SK-N-SH (cell line): ENCODE measurements around the gene CNTD1. TPM values are rescaled to one million over a fixed set of nuclear protein-coding genes. Genes with fewer than 3 reads are reported as not detected.

Experiments
- CTCF ChIA-PET: fragments of 300-600, 350-600 bp; formaldehyde crosslinking; extraction: SDS; loops from one replicate; lab custom pipeline; 2021; lab: Yijun Ruan, JAX
- POLR2A ChIA-PET: fragments of 350-600 bp; sonication (Branson Sonifier 250); formaldehyde crosslinking; extraction: SDS; loops from one replicate; lab custom pipeline; 2020; ENCODE audit warnings: antibody characterized with exemption, inconsistent platforms; lab: Yijun Ruan, JAX
- DNase-seq: peaks from one replicate; pipeline ENCODE4 v3.0.0; 2012
- H2AFZ ChIP-seq: fragments of 200-600 bp; sonication (generic); 2 replicates; pipeline ENCODE4 v1.8.1; 2016; ENCODE audit warnings: antibody characterized with exemption, mild to moderate bottlenecking, low read depth
- H3F3A ChIP-seq: fragments of 200-600 bp; sonication (generic); replicated peaks from 2 replicates; pipeline ENCODE3; 2016; ENCODE audit warnings: antibody characterized with exemption, mild to moderate bottlenecking; ENCODE audit not compliant: insufficient read depth
- H3K27ac ChIP-seq, 2 experiments: fragments of 200-500 bp in 1 of 2; fragments of 200-600 bp in 1 of 2; sonication (Bioruptor generic) in 1 of 2; sonication (generic), shearing (Covaris generic) in 1 of 2; 2 replicates each; pipeline versions ENCODE4 v1.5.1 to v1.6.1; 2014 to 2016; ENCODE audit warnings: low read depth in 2 of 2, inconsistent platforms in 1 of 2, low read length in 1 of 2, mild to moderate bottlenecking in 1 of 2, mixed read lengths in 1 of 2
- H3K27me3 ChIP-seq: fragments of 200-600 bp; sonication (generic), shearing (Covaris generic); 2 replicates; pipeline ENCODE4 v1.6.1; 2016; ENCODE audit warnings: mixed run types; ENCODE audit not compliant: insufficient read depth
- H3K36me3 ChIP-seq, 2 experiments: fragments of 200-500 bp in 1 of 2; fragments of 200-600 bp in 1 of 2; sonication (Bioruptor generic) in 1 of 2; sonication (generic) in 1 of 2; replicated peaks in 1 of 2; 2 replicates each; pipeline versions ENCODE3 to v1.5.1; 2014 to 2016; ENCODE audit warnings: low read length in 1 of 2, mild to moderate bottlenecking in 1 of 2; ENCODE audit not compliant: insufficient read depth in 2 of 2, control insufficient read depth in 1 of 2
- H3K4me1 ChIP-seq, 2 experiments: fragments of 200-500 bp in 1 of 2; fragments of 200-600 bp in 1 of 2; sonication (Bioruptor generic) in 1 of 2; sonication (generic), shearing (Covaris generic) in 1 of 2; 2 replicates each; pipeline versions ENCODE4 v1.5.1 to v1.6.1; 2014 to 2016; ENCODE audit warnings: low read depth in 1 of 2, low read length in 1 of 2, mixed run types in 1 of 2; ENCODE audit not compliant: insufficient read depth in 2 of 2, control insufficient read depth in 1 of 2
- H3K4me2 ChIP-seq: fragments of 200-600 bp; sonication (generic), shearing (Covaris generic); 2 replicates; pipeline ENCODE4 v1.6.1; 2017; ENCODE audit warnings: mixed run types
- H3K4me3 ChIP-seq, 2 experiments: fragments of 200-500 bp in 1 of 2; fragments of 200-600 bp in 1 of 2; sonication (Bioruptor generic) in 1 of 2; sonication (generic), shearing (Covaris generic) in 1 of 2; 2 replicates each; pipeline versions ENCODE4 v1.5.1 to v1.8.1; 2014 to 2016; ENCODE audit warnings: low read depth in 2 of 2, inconsistent platforms in 1 of 2, low read length in 1 of 2, mild to moderate bottlenecking in 1 of 2, mixed read lengths in 1 of 2, moderate library complexity in 1 of 2
- H3K79me2 ChIP-seq: fragments of 200-600 bp; sonication (generic); 2 replicates; pipeline ENCODE4 v1.8.1; 2017; ENCODE audit warnings: mild to moderate bottlenecking; ENCODE audit not compliant: insufficient read depth
- H3K9ac ChIP-seq: fragments of 200-600 bp; sonication (generic); 2 replicates; pipeline ENCODE4 v1.6.1; 2017; ENCODE audit warnings: mixed run types
- H3K9me2 ChIP-seq: fragments of 200-600 bp; sonication (generic); 2 replicates; pipeline ENCODE4 v1.6.1; 2017; ENCODE audit warnings: mixed run types
- H3K9me3 ChIP-seq: fragments of 200-600 bp; sonication (generic); 2 replicates; pipeline ENCODE4 v1.6.1; 2017; ENCODE audit warnings: mixed run types, mild to moderate bottlenecking, moderate library complexity
- H4K20me1 ChIP-seq: fragments of 200-600 bp; sonication (generic); 2 replicates; pipeline ENCODE4 v1.6.1; 2017; ENCODE audit warnings: mild to moderate bottlenecking, mixed run types; ENCODE audit not compliant: insufficient read depth
- CHD2 ChIP-seq: fragments of 150-350 bp; IDR thresholded peaks from 2 replicates; pipeline ENCODE4 v1.6.1; 2018; ENCODE audit warnings: low read length; ENCODE audit not compliant: partially characterized antibody
- CTCF ChIP-seq: fragments of 200-600 bp; sonication (generic); IDR thresholded peaks from 2 replicates; pipeline ENCODE4 v1.6.1; 2017; ENCODE audit warnings: antibody characterized with exemption, mild to moderate bottlenecking, moderate library complexity
- ELF1 ChIP-seq: IDR thresholded peaks from 2 replicates; pipeline ENCODE4 v1.4.0; 2012
- EP300 ChIP-seq, 2 experiments: IDR thresholded peaks; 2 replicates each; pipeline versions ENCODE4 v1.4.0 to v1.6.1; 2012; ENCODE audit warnings: borderline replicate concordance in 1 of 2, low read depth in 1 of 2, low read length in 1 of 2
- EZH2phosphoT487 ChIP-seq: fragments of 200-600 bp; sonication (generic); IDR thresholded peaks from 2 replicates; pipeline ENCODE4 v1.6.1; 2017; ENCODE audit warnings: low read depth, mixed run types, mild to moderate bottlenecking, antibody characterized with exemption, moderate library complexity, borderline replicate concordance
- FOSL2 ChIP-seq: IDR thresholded peaks from 2 replicates; pipeline ENCODE4 v1.4.0; 2012; ENCODE audit warnings: low read depth, mild to moderate bottlenecking, moderate library complexity, borderline replicate concordance
- FOXJ3 ChIP-seq: sonication (generic); formaldehyde crosslinking; IDR thresholded peaks from 2 replicates; pipeline ENCODE4 v1.5.1; 2020; ENCODE audit warnings: mild to moderate bottlenecking, missing genetic modification reagents
- FOXM1 ChIP-seq: IDR thresholded peaks from 2 replicates; pipeline ENCODE4 v1.4.0; 2012; ENCODE audit warnings: low read depth, mild to moderate bottlenecking
- JUND ChIP-seq: IDR thresholded peaks from 2 replicates; pipeline ENCODE4 v1.4.0; 2012
- MXI1 ChIP-seq: IDR thresholded peaks from 2 replicates; pipeline ENCODE4 v1.6.1; 2012; ENCODE audit warnings: mild to moderate bottlenecking, low read depth, low read length, improper control_type of control experiment
- PBX3 ChIP-seq: IDR thresholded peaks from 2 replicates; pipeline ENCODE4; 2012
- POLR2AphosphoS5 ChIP-seq: IDR thresholded peaks from 2 replicates; pipeline ENCODE4 v1.6.1; 2012; ENCODE audit warnings: low read depth, low read length
- RAD21 ChIP-seq: IDR thresholded peaks from 2 replicates; pipeline ENCODE4 v1.6.1; 2012; ENCODE audit warnings: mild to moderate bottlenecking, low read length
- RFX5 ChIP-seq: IDR thresholded peaks from 2 replicates; pipeline ENCODE4 v1.6.1; 2012; ENCODE audit warnings: mild to moderate bottlenecking, improper control_type of control experiment, low read length
- SIN3A ChIP-seq: IDR thresholded peaks from 2 replicates; pipeline ENCODE4 v1.6.1; 2012; ENCODE audit warnings: low read depth, mild to moderate bottlenecking, low read length, moderate library complexity, borderline replicate concordance
- SMC3 ChIP-seq: IDR thresholded peaks from 2 replicates; pipeline ENCODE4 v1.6.1; 2012; ENCODE audit warnings: low read depth, low read length, improper control_type of control experiment
- TAF1 ChIP-seq: IDR thresholded peaks from 2 replicates; pipeline ENCODE4 v1.6.1; 2012; ENCODE audit warnings: low read depth, mild to moderate bottlenecking, low read length, moderate library complexity, borderline replicate concordance
- TCF12 ChIP-seq: IDR thresholded peaks from 2 replicates; pipeline ENCODE4 v1.4.0; 2012
- TEAD4 ChIP-seq: IDR thresholded peaks from 2 replicates; pipeline ENCODE4 v1.4.0; 2012; ENCODE audit warnings: mild to moderate bottlenecking, borderline replicate concordance; ENCODE audit not compliant: insufficient read depth
- USF1 ChIP-seq: IDR thresholded peaks from 2 replicates; pipeline ENCODE4 v1.4.0; 2012; ENCODE audit warnings: low read depth, borderline replicate concordance
- USF2 ChIP-seq: fragments of 150-350 bp; IDR thresholded peaks from 2 replicates; pipeline ENCODE4 v1.6.1; 2017; ENCODE audit warnings: antibody characterized with exemption, low read length, low read depth, borderline replicate concordance
- YY1 ChIP-seq: IDR thresholded peaks from 2 replicates; pipeline ENCODE4 v1.4.0; 2012; ENCODE audit warnings: low read depth, mild to moderate bottlenecking
- ZBTB33 ChIP-seq: IDR thresholded peaks from 2 replicates; pipeline ENCODE4 v1.4.0; 2012; ENCODE audit warnings: low read depth, borderline replicate concordance
- WGBS: methylation state at CpG from one replicate; pipeline ENCODE4 v1.1.6; 2017; ENCODE audit warnings: low lambda C conversion rate; 5-methylcytosine and 5-hydroxymethylcytosine counted together
- polyA plus RNA-seq, 3 experiments: library from polyadenylated mRNA; depleted of rRNA; stranded (reverse); fragments of >200 nt; gene quantifications; 2 replicates each; pipeline ENCODE4 v1.2.3, GENCODE V29; 2012

CNTD1 gene
- polyA plus RNA-seq, 1 of the 3 experiments (the other 2 are of a cell fraction) = not detected

- peak overlapping the region in 1 of 2 experiments; percentile 27; a peak in 1 of 4 replicates for H3K4me3 ChIP-seq
- peaks cover 55 to 67% of the 10 kb centered on the region in 2 experiments for H3K36me3 ChIP-seq
- no peak overlapping the region for H3K9ac ChIP-seq
- POLR2A ChIA-PET = interaction anchor here (1.0 kb wide), 1 partner anchor 10 kb away, joined by 3 read pairs; no protein-coding TSS in a partner anchor
- H3K4me1 ChIP-seq = peaks cover 7 to 11% of the 10 kb centered on the region in 2 experiments
- H3K27me3 ChIP-seq = no peaks in the 10 kb centered on the region
- peaks cover 55% of the 10 kb centered on the region for H3F3A ChIP-seq
- no peaks in the 10 kb centered on the region for H4K20me1 ChIP-seq
- H3K9me2 ChIP-seq = no peaks in the 10 kb centered on the region
- H2AFZ ChIP-seq = no peak overlapping the region
- peaks cover 34% of the 10 kb centered on the region for H3K79me2 ChIP-seq
- WGBS = 0% methylated on average over 2 of the region's 2 CpGs
- no peak overlapping the region for H3K27ac ChIP-seq
- peak; percentile 70 for DNase-seq
- no peaks in the 10 kb centered on the region for H3K9me3 ChIP-seq
- no peak overlapping the region for H3K4me2 ChIP-seq
- CTCF ChIA-PET = interaction anchor here (0.6 to 3.7 kb wide), 24 partner anchors 8 to 247 kb away, joined by 3 to 35 read pairs (median 4); partner anchors contain the start of genes CNTD1, COA3 and WNK4
- TF ChIP-seq TAF1 (no peak), ELF1 (no peak), EP300 (IDR thresholded peaks at IDR 0.05; ENCODE audit: borderline replicate concordance in 1 of 2, low read depth in 1 of 2, low read length in 1 of 2) (no peak), SMC3 (peak; percentile 42), USF1 (no peak), FOXJ3 (CRISPR knock-in tag) (no peak), TEAD4 (no peak), MXI1 (no peak), CHD2 (no peak), YY1 (no peak), SIN3A (no peak), RAD21 (peak; percentile 40), PBX3 (peak; percentile 41; the same call in 1 of the 2 replicates), RFX5 (no peak), USF2 (no peak), EZH2phosphoT487 (no peak), CTCF (peak; percentile 89), JUND (no peak), FOSL2 (no peak), POLR2AphosphoS5 (no peak), TCF12 (no peak), ZBTB33 (no peak), FOXM1 (no peak)
These were observed 21.4 kb downstream of the CNTD1 start for GRCh38 chr17:42819939-42820535.
